ENCODE data around the gene ARMCX4.
"Not testable (repeated sequence)": the region's sequence is repeated elsewhere in the genome, so short reads cannot be mapped to it uniquely, and the experiment has no call there.

ARMCX4 gene

GRCh38 chrX:101485212-101485949 is at the start of gene ARMCX4:
ARMCX4 (plus strand) TSS chrX:101485456; CDS start chrX:101488590, 3,134 bp downstream.
- peak; percentile 85 for DNase-seq

GRCh38 chrX:101442085-101442484 is 43.2 kb upstream of the ARMCX4 start:
- no peak for DNase-seq

- no peak for DNase-seq
Measured at GRCh38 chrX:101449279-101449678, 36.0 kb upstream of the ARMCX4 start.

GRCh38 chrX:101450085-101450484 is 35.2 kb upstream of the ARMCX4 start:
- DNase-seq: no peak

GRCh38 chrX:101450961-101451360 is 34.3 kb upstream of the ARMCX4 start:
- DNase-seq: no peak

GRCh38 chrX:101452056-101452455 is 33.2 kb upstream of the ARMCX4 start:
- no peak for DNase-seq

- no peak for DNase-seq
Measured at GRCh38 chrX:101460669-101461068, 24.6 kb upstream of the ARMCX4 start.

- no peak for DNase-seq
Measured at GRCh38 chrX:101462892-101463291, 22.4 kb upstream of the ARMCX4 start.

GRCh38 chrX:101478366-101478765 is 6.9 kb upstream of the ARMCX4 start:
- no peak for DNase-seq

GRCh38 chrX:101482296-101482695 is 3.0 kb upstream of the ARMCX4 start:
- DNase-seq: no peak

GRCh38 chrX:101483705-101484104 is 1.6 kb upstream of the ARMCX4 start:
- DNase-seq: no peak

GRCh38 chrX:101484135-101484534 is 1.1 kb upstream of the ARMCX4 start:
- DNase-seq: no peak

- DNase-seq: no peak
Measured at GRCh38 chrX:101488796-101489195, 3.5 kb downstream of the ARMCX4 start.

GRCh38 chrX:101491943-101492342 is 6.7 kb downstream of the ARMCX4 start:
- DNase-seq: no peak

GRCh38 chrX:101493225-101493624 is 8.0 kb downstream of the ARMCX4 start:
- DNase-seq: no peak

GRCh38 chrX:101502929-101503328 is 17.7 kb downstream of the ARMCX4 start:
- DNase-seq: not testable (repeated sequence)

- no peak for DNase-seq
Measured at GRCh38 chrX:101507372-101507771, 22.1 kb downstream of the ARMCX4 start.

- no peak for DNase-seq
Measured at GRCh38 chrX:101507986-101508385, 22.7 kb downstream of the ARMCX4 start.

GRCh38 chrX:101530944-101531343 is 45.7 kb downstream of the ARMCX4 start:
- no peak for DNase-seq

Measured in retina (tissue), 1 donor.